ENCODE results near the gene MDK. TPM values are rescaled to one million over a fixed set of nuclear protein-coding genes. Genes with fewer than 3 reads are reported as not detected.

Gene MDK
- total RNA-seq, 1 experiment from 2014 or later, result 699 TPM

- Histone ChIP-seq H3K27me3 (replicated peaks; ENCODE audit: control insufficient read depth, insufficient read depth, low read length) (no peaks in the 10 kb centered on the region), H3K4me1 (peaks cover 6% of the 10 kb centered on the region), H3K9me3 (no peaks in the 10 kb centered on the region), H3K36me3 (ENCODE audit: control insufficient read depth, insufficient read depth, low read length) (no peaks in the 10 kb centered on the region; the same call in 1 of the 2 replicates), H3K4me3 (ENCODE audit: low read depth, low read length) (no peak overlapping the region)
- ChIA-PET POLR2A (no interaction called here), CTCF (no interaction called here)
- Mint-ChIP-seq H3K36me3 (ENCODE audit: insufficient read depth, unreplicated experiment) (peaks cover 63% of the 10 kb centered on the region), H3K4me1 (ENCODE audit: low read depth, unreplicated experiment) (no peaks in the 10 kb centered on the region), H3K27ac (ENCODE audit: unreplicated experiment) (no peak overlapping the region), H3K9me3 (ENCODE audit: unreplicated experiment) (no peaks in the 10 kb centered on the region), H3K4me3 (ENCODE audit: unreplicated experiment) (no peak overlapping the region), H3K27me3 (ENCODE audit: insufficient read depth, unreplicated experiment) (no peaks in the 10 kb centered on the region)
- TF ChIP-seq CTCF (IDR thresholded peaks at IDR 0.05; ENCODE audit: insufficient read depth in 1 of 2, low read depth in 1 of 2, low read length in 1 of 2, severe bottlenecking in 1 of 2, unreplicated experiment in 1 of 2), result no peak
- intact Hi-C loops (cut with micrococcal nuclease; ENCODE audit: unreplicated experiment), result no loop called here
- DNase-seq, result no peak
- BruUV-seq (replicated peaks), result no TSS peak
Measured at GRCh38 chr11:46377290-46377689, 4.2 kb upstream of the MDK start.

GRCh38 chr11:46377831-46378230 is 3.6 kb upstream of the MDK start:
- H3K4me1 ChIP-seq, result peaks cover 6% of the 10 kb centered on the region
- CTCF ChIA-PET, result no interaction called here
- no peaks in the 10 kb centered on the region; the same call in 1 of the 2 replicates for H3K36me3 ChIP-seq (ENCODE audit: control insufficient read depth, insufficient read depth, low read length)
- no peak for DNase-seq
- H3K27ac Mint-ChIP-seq (ENCODE audit: unreplicated experiment), result no peak overlapping the region
- no peaks in the 10 kb centered on the region for H3K27me3 ChIP-seq (replicated peaks; ENCODE audit: control insufficient read depth, insufficient read depth, low read length)
- BruUV-seq (replicated peaks), result no TSS peak
- intact Hi-C loops (cut with micrococcal nuclease; ENCODE audit: unreplicated experiment), result no loop called here
- no peaks in the 10 kb centered on the region for H3K9me3 Mint-ChIP-seq (ENCODE audit: unreplicated experiment)
- no peak for TF ChIP-seq CTCF (IDR thresholded peaks at IDR 0.05; ENCODE audit: insufficient read depth in 1 of 2, low read depth in 1 of 2, low read length in 1 of 2, severe bottlenecking in 1 of 2, unreplicated experiment in 1 of 2)
- no peak overlapping the region for H3K4me3 Mint-ChIP-seq (ENCODE audit: unreplicated experiment)
- H3K36me3 Mint-ChIP-seq (ENCODE audit: insufficient read depth, unreplicated experiment), result peaks cover 63% of the 10 kb centered on the region
- H3K9me3 ChIP-seq, result no peaks in the 10 kb centered on the region
- POLR2A ChIA-PET, result no interaction called here
- H3K27me3 Mint-ChIP-seq (ENCODE audit: insufficient read depth, unreplicated experiment), result no peaks in the 10 kb centered on the region
- no peaks in the 10 kb centered on the region for H3K4me1 Mint-ChIP-seq (ENCODE audit: low read depth, unreplicated experiment)
- H3K4me3 ChIP-seq (ENCODE audit: low read depth, low read length), result no peak overlapping the region

- no peaks in the 10 kb centered on the region for H3K9me3 ChIP-seq
- no peak for TF ChIP-seq CTCF (IDR thresholded peaks at IDR 0.05; ENCODE audit: insufficient read depth in 1 of 2, low read depth in 1 of 2, low read length in 1 of 2, severe bottlenecking in 1 of 2, unreplicated experiment in 1 of 2)
- Mint-ChIP-seq H3K27me3 (ENCODE audit: insufficient read depth, unreplicated experiment) (no peaks in the 10 kb centered on the region), H3K4me1 (ENCODE audit: low read depth, unreplicated experiment) (no peaks in the 10 kb centered on the region), H3K9me3 (ENCODE audit: unreplicated experiment) (no peaks in the 10 kb centered on the region), H3K27ac (ENCODE audit: unreplicated experiment) (no peak overlapping the region), H3K36me3 (ENCODE audit: insufficient read depth, unreplicated experiment) (peaks cover 65% of the 10 kb centered on the region), H3K4me3 (ENCODE audit: unreplicated experiment) (no peak overlapping the region)
- BruUV-seq (replicated peaks), result no TSS peak
- no peaks in the 10 kb centered on the region for H3K27me3 ChIP-seq (replicated peaks; ENCODE audit: control insufficient read depth, insufficient read depth, low read length)
- no peak overlapping the region for H3K4me3 ChIP-seq (ENCODE audit: low read depth, low read length)
- H3K36me3 ChIP-seq (ENCODE audit: control insufficient read depth, insufficient read depth, low read length), result no peaks in the 10 kb centered on the region; the same call in 1 of the 2 replicates
- ChIA-PET CTCF (no interaction called here), POLR2A (no interaction called here)
- H3K4me1 ChIP-seq, result peaks cover 7% of the 10 kb centered on the region
- no peak for DNase-seq
- intact Hi-C loops (cut with micrococcal nuclease; ENCODE audit: unreplicated experiment), result no loop called here
Measured at GRCh38 chr11:46378296-46378695, 3.2 kb upstream of the MDK start.

Measured in Caco-2 (cell line).